Fibroblast of mammary gland (primary cell): ENCODE results near the gene ADNP.

Experiments
- DNase-seq: peaks from one replicate; pipeline ENCODE4 v3.0.0-alpha.2; 2010; ENCODE audit warnings: low read depth
- H3K4me3 ChIP-seq: 2 replicates; pipeline ENCODE4 v1.5.1; 2011; ENCODE audit warnings: low read depth, mild to moderate bottlenecking, low read length, moderate library complexity; ENCODE audit not compliant: control insufficient read depth
- CTCF ChIP-seq: conservative IDR thresholded peaks from 2 replicates; pipeline ENCODE4 v1.5.1; 2011; ENCODE audit warnings: low read depth, low read length, inconsistent platforms; ENCODE audit not compliant: control insufficient read depth, insufficient read depth

The ADNP gene

DNA sequence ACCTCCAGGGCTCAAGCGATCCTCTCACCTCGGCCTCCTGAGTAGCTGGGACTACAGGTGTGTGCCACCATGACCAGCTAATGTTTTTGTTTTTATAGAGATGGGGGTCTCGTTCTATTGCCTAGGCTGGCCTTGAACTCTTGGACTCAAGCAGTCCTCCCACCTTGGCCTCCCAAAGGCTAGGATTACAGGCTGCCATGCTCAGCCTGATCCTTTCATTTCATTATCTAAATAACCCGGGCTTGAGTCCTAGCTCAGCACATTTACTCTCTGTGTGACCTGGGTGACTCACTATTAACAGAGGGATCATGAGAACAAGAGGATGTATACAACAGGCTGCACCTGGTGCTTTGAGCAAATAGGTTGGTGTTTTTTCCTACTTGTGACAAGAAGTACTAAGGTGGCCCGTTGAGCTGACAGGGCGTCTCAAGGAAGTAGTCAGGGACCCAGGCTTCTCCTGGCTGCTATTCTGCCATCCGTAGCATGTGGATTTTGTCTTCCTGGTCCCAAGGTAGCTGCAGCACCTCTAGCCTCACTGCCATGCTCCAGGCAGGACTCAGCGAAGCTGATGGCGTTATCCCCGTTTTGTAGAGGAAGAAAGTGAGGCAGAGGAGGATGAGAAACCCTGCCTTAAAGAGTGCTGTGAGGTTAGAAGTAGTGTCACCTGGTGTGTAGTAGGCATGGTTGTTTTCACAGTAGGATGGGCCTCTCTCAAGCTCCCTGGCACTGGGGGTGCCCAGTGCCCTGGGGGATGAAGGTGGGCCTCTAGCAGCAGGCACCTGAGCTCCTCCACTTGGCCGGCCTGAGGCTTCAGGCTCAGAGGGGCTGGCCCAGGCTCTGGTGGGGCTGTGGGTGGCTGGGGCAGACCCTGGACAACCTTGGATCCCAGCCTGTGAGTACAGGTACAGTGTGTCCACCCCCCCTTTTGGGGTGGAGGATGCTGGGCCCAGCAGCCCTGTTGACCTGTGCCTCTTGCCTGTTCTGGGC is 62.4 kb downstream of the ADNP start:
- H3K4me3 ChIP-seq = no peak overlapping the region
- TF ChIP-seq CTCF = no peak
- DNase-seq = no peak

GRCh38 chr20:50867805-50868204 is 63.4 kb downstream of the ADNP start:
- no peak overlapping the region for H3K4me3 ChIP-seq
- no peak for DNase-seq
- TF ChIP-seq CTCF = no peak

- no peak overlapping the region for H3K4me3 ChIP-seq
- DNase-seq = no peak
- TF ChIP-seq CTCF = no peak
Observed at GRCh38 chr20:50866831-50867230, 64.4 kb downstream of the ADNP start.

- TF ChIP-seq CTCF = no peak
- DNase-seq = no peak
- no peak overlapping the region for H3K4me3 ChIP-seq
Observed at GRCh38 chr20:50866036-50866685, 65.1 kb downstream of the ADNP start.

- no peak for TF ChIP-seq CTCF
- H3K4me3 ChIP-seq = no peak overlapping the region
- no peak for DNase-seq
Observed at GRCh38 chr20:50865591-50865990, 65.6 kb downstream of the ADNP start.

DNA sequence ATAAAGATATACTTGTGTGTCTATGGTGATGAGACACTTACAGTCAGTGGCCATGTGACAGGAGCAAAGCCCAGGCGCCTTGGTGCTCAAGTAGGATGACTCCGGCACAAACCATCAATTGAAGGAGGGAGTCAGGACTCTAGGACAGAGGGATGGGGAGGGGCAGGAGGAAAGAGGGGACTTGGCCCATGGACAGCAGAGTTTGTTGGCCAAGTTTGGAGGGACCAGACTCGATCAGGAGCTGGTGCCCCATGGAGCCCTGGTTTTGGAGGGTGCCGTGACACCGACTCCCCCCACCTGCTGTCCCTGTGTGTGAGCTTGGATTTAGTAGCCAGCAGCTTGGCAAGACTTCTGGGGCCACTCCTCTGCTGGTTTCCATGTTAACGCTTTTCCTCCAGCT is 66.1 kb downstream of the ADNP start:
- no peak overlapping the region for H3K4me3 ChIP-seq
- no peak for DNase-seq

More for the DNA sequence above, 66.1 kb downstream of the ADNP start:
- TF ChIP-seq CTCF = no peak
